Keratinocyte (primary cell): ENCODE results near the gene HPD.

Source experiments
- CTCF ChIP-seq, 3 experiments: IDR thresholded peaks in 1 of 3; conservative IDR thresholded peaks in 1 of 3; optimal IDR thresholded peaks in 1 of 3; 2 replicates in 2 of 3; 3 replicates in 1 of 3; pipeline versions ENCODE3 to v1.5.1; 2011; ENCODE audit warnings: low read length in 3 of 3, mild to moderate bottlenecking in 3 of 3, moderate library complexity in 2 of 3, control low read depth in 1 of 3, inconsistent platforms in 1 of 3; ENCODE audit not compliant: insufficient read depth in 2 of 3; ENCODE audit errors: extremely low read depth in 1 of 3
- EZH2 ChIP-seq: IDR thresholded peaks from one replicate; pipeline ENCODE4 v1.6.1; 2012; ENCODE audit warnings: inconsistent platforms, mild to moderate bottlenecking, low read length, moderate library complexity

GRCh38 chr12:121793838-121794533, 64.7 kb downstream of the HPD start:
- TF ChIP-seq EZH2 (no peak), CTCF (optimal IDR thresholded peaks at IDR 0.05 in 1 of 3, IDR thresholded peaks at IDR 0.05 in 1 of 3, conservative IDR thresholded peaks at IDR 0.05 in 1 of 3; ENCODE audit: extremely low read depth in 1 of 3, insufficient read depth in 2 of 3, low read length in 3 of 3) (peak in 2 of 3 experiments; percentile 97 to 100)
